Measurements from ENCODE around the gene IGFBP2. TPM values are rescaled to one million over a fixed set of nuclear protein-coding genes. Genes with fewer than 3 reads are reported as not detected.

The IGFBP2 gene
- total and polyA plus RNA-seq, 4 donors: 657 to 1,436 (median 766) TPM

Other genes with a start within 250 kb of the IGFBP2 start
- gene SMARCAL1, start 220.9 kb upstream of the IGFBP2 start, total RNA-seq: 10 to 100 TPM; 13.9 to 29.8 TPM
- gene SMARCAL1, start 220.9 kb upstream of the IGFBP2 start, polyA plus RNA-seq: 10 to 100 TPM in 1 of 2 donors, 1 to 10 TPM in 1; 9.4 to 10.9 TPM
- 1,000 to 10,000 TPM; 1,684 to 1,766 TPM for gene RPL37A, start 134.6 kb upstream of the IGFBP2 start, total RNA-seq
- gene RPL37A, start 134.6 kb upstream of the IGFBP2 start, polyA plus RNA-seq: 1,000 to 10,000 TPM; 4,723 to 6,118 TPM
- 1,000 to 10,000 TPM in 1 of 2 donors, 100 to 1,000 TPM in 1; 808 to 1,222 TPM for gene IGFBP5, start 62.1 kb downstream of the IGFBP2 start, total RNA-seq
- 100 to 1,000 TPM; 123 to 385 TPM for gene IGFBP5, start 62.1 kb downstream of the IGFBP2 start, polyA plus RNA-seq
- not detected for gene TNP1, start 226.6 kb downstream of the IGFBP2 start, total RNA-seq
- gene TNP1, start 226.6 kb downstream of the IGFBP2 start, polyA plus RNA-seq: not detected